Colon (tissue), 2 donors: Measurements from ENCODE around the gene MRPL1.
"Not testable (repeated sequence)": the region's sequence is repeated elsewhere in the genome, so short reads cannot be mapped to it uniquely, and the experiment has no call there.

Source experiments
- FAIRE-seq: peaks from 2 replicates; lab custom pipeline; 2012; peaks lifted over from hg19 to GRCh38; lab: Jason Lieb, UNC
- donor health status: control.
- donor health status: control.

Gene MRPL1

DNA sequence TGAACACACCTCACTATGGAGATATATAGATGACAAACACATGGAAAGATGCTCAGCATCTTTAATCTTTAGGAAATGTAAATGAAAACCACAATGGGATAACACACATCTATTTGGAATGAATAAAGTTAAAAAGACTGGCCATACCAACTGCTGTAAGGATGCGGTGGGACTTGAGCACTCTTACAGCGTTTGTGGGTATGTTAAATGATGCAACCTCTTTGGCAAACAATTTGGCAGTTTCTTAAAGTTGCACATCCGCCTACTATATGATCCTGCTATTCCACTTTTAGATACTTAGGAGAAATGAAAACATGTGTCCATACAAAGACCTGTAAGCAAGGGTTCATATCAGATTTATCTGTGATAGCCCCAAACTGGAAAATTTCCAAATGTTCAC lies 50.7 kb downstream of the MRPL1 start:
- FAIRE-seq = no peak

DNA sequence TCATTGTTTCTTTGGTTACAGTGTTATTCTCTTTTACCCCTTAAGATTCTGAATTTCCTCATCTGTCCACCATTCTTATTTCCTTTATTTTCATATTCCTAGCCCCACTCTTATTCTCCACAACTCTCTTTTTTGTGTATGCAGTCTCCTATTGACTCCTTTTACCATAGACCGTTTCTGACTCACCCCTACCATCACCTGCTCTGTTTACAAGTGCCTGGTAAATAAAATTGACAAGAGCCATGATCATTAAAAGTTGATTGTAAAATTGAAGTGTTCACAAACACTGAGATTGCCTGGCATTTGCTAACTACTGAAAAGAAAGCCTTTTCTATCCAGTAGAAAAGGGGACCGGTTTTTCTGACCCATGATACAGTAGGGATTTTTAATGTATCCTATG lies 54.4 kb downstream of the MRPL1 start:
- FAIRE-seq = no peak

DNA sequence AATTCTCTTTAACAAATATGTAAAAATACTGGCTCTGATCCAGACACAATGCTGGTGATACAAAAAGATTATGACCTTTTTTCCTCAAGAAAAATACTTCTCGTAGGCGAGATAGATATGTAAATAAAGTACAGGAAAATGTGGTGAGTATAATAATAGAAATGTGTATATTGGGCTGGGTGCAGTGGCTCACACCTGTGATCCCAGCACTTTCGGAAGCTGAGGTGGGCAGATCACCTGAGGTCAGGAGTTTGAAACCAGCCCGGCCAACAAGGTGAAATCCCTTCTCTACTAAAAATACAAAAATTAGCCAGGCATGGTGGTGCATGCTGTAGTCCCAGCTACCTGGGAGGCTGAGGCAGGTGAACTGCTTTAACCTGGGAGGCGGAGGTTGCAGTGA lies 55.0 kb downstream of the MRPL1 start:
- FAIRE-seq = no peak

DNA sequence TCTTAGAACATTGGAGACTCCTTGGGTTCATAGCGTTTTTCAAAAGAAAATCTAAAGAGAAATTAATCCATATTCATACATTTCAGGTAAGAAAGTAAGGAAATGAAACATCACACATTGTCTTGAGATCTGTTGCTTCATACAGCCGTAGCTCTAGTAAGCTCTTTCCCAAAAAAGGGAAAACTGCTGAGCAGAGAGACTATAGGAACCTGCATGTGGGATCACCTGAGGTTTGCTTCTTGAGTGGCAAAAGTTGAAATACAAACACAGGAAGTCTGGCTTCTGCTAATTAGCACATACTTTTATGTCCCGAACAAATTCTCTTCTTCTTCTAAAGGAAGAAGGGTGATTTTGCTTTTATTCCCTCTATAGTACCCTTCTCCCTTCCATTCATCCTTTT lies 57.7 kb downstream of the MRPL1 start:
- FAIRE-seq = no peak

DNA sequence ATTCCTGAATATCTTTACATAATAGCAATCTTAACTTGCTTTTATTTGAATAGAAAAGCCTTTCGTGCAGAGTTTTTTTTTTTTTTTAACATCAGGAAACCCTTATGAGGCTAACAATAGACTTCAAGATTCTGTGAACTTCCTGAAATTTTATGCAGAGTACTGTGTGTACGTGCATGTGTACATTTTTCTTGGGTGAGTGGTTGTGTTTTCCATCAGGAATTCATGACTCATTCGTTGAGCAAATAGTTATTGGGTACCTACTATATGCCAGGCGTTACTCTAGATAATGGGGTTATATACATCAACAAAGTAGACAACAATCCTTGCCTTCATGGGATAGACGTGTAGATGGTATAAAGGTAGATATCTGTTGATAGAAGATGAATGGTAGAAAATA lies 59.1 kb downstream of the MRPL1 start:
- no peak for FAIRE-seq

DNA sequence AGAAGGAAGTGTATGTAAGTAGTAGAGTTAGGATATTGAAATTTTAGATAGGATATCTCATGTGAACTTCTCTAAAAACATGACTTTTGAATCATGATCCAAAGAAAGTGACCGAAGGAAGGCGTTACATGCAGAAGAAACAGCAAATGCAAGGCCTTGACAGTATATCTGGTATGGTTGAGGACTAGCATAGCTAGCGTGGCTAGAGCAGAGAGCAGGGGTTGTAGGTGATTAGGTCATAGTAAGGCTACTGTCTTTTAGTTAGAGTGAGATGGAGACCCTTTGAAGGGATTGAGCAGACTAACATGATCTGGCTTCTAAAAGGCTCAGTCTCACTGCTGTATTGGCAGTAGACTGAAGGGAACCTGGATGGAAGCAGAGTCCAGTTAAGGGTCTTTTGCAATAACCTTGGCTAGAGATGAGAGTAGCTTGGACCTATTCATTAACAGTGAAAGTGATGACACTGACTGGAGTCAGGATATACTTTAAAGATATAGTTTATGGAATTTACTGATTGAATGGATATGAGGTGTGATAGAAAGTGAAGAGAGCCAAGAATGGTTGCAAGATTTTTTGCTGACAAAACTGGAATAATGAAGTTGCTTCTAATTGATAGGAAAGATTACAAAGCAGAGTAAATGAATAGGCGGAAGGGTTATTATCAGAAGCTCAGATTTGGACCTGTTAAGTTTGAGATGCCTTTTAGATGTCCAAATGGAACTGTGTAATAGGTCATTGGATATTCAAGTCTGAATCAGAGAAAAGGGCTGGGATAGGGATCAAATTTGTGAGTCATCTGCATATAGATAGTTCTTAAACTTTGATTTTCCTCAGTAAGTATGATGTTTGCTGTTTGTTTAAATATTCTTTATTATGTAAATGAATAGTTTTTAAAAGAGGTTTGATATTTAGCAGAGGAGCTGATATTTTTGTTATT lies 59.8 kb downstream of the MRPL1 start:
- no peak for FAIRE-seq

DNA sequence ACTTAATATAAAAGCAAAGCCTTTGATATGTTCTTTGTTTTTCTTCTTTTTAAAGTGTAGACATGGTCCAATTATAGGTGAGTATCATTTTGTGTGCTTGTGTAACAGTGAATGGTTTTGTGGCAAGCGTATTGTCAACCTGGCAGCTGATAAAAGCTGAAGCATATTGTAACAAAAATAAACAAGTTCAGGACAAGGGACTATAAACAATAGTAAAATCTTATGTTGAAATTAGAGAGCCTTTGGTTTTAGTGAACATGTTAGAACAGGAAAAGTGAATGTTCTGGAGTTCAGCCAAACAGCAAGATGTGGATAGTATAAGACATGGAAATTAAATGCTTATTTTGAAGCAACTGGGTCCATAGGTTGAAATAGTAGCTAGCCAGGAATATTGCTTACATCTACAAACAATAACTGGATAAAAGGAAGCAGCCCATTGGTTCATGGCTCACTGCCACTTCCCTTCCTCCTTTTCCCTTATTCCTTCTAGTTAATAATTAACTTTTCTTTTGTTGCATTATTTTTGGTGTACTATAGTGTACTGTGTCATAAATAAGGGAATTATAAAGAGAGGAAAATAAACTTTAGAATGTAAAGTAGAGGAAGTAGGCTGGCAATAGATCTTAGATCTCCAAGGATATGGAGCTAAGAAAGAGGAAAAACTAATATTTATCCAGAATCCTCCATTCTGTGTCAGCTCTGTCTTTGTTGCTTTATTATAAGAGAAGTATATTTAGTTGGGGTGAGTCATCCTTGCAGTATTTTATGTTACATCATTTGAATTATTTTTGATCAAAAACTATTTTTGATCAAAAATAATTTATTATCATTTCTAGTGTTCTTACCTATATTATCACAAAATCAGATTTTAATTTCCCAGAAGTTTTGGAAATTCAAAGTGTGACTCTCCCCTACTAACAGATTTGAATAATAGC lies 65.6 kb downstream of the MRPL1 start:
- FAIRE-seq = peak; percentile 21

DNA sequence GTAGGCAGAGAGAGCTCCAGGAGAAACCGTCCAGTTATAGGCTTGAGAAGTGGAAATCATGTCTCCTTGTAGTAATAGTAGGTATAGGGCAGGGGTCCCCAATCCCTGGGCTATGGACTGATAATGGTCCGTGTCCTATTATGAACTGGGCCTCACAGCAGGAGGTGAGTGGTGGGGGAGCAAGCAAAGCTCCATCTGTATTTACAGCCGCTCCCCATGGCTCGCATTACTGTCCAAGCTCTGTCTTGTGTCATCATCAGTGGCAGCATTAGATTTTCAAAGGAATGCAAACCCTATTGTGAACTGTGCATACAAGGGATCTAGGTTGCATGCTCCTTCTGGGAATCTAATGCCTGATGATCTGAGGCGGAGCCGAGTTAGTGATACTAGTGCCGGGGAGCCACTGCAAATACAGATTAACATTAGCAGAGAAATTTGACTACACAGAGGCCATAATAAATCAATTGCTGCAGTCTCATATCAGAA lies 67.6 kb downstream of the MRPL1 start:
- no peak for FAIRE-seq

DNA sequence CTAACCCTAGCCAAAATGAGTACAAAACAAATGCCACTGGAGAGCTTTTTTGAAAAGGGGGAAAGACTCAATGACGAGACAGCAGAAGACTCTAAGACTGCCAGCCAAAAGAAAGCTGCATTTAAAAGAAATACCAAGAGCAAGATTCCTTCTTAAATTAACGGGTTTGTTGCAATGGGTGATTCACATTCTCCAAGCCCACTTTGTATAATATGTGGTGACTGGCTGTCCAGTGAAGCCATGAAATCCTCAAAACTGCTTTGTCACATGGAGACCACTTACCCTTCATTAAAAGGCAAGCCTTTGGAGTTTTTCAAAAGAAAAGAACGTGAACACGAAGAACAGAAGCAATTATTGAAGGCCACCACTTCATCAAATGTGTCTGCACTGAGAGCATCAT lies 68.2 kb downstream of the MRPL1 start:
- no peak for FAIRE-seq

DNA sequence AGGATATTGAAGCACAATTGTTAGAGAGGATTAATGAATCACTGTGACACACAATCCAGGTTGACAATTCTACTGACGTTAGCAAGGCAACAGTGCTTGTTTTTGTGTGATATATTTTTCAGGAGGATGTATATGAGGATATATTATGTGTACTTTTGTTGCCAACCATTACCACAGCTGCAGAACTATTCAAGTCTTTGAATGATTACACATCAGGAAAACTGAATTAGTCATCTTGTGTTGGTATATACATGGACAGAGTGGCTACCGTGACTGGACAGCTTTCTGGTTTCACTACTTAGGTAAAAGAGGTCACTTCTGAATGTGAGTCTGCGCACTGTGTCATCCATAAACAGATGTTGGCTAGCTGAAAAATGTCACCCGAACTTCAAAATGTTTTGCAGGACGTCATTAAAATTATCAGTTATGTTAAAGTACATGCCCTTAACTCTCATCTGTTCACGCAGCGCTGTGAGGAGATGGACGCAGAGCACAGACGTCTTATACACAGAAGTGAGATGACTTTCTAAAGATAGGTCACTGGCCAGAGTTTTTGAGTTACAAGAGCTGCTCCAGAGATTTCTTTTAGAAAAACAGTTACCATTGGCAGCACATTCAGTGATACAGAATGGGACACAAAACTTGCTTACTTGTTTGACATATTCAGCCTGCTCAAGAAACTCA lies 69.0 kb downstream of the MRPL1 start:
- FAIRE-seq = no peak

DNA sequence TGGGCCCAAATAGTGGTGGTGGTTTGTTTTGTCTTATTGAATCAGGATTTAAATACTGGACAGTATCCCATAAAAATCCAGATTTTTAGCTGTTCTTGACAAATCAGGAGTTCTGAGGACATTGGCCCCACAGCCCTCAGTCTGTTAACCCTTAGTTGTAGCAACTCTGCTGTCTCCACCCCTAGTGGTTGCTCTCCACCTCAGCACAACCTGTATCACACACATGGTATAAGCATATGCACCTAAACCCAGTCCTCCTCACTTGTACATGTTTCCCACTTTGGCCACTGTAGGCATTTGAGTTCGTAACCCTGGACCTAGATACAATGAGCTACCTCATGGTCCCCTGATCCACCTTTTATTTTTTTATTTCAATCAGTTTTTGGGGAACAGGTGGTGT lies 75.9 kb downstream of the MRPL1 start:
- no peak for FAIRE-seq

DNA sequence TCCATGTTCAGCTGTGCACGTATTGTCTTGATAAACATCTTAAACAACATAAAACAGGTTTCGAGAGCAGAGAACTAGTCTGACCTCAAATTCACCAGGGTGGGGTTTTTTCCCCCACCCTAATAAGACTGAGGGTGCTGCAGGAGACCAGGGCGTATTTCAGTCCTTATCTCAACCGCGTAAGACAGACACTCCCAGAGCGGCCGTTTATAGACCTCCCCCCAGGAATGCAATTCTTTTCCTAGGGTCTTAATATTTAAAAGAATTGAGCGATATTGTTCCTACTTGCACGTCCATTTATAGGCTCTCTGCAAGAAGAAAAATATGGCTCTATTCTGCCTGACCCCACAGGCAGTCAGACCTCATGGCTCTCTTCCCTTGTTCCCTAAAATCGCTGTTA lies 83.3 kb downstream of the MRPL1 start:
- FAIRE-seq = not testable (repeated sequence)

DNA sequence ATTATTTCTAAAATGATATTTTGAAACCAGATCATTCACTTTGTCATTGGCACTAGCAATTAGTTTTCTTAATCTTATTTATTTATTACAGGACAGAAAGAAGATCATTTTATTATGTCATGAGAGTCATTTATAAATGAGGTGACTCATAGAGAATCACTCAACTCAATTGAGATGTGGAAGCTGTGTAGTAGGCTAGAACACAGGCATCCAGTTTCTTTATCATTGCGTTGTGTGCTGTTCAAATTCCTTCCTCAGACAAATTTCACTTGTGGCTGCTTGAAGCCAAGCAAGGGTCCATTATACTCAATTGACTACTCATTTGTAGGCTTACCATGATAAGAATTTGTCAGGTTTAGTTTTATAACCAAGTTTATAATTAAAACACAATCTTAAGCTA lies 87.6 kb downstream of the MRPL1 start:
- no peak for FAIRE-seq

DNA sequence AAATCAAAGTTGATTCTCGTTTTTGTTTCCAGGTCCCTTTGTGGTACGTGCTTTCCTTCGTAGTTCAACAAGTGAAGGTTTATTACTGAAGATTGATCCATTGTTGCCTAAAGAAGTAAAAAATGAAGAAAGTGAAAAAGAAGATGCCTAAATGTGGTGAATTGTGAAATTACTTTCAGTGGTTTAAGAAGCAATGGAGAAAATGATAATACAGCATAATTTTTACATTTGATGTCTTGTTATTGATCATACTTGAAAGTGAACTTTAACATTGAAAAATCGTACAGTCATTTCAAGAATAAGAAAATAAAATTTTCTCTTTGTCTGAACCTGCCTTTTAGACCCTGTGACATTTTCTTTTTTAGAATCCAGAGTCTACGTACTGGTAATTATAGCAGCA lies 89.8 kb downstream of the MRPL1 start:
- no peak for FAIRE-seq

DNA sequence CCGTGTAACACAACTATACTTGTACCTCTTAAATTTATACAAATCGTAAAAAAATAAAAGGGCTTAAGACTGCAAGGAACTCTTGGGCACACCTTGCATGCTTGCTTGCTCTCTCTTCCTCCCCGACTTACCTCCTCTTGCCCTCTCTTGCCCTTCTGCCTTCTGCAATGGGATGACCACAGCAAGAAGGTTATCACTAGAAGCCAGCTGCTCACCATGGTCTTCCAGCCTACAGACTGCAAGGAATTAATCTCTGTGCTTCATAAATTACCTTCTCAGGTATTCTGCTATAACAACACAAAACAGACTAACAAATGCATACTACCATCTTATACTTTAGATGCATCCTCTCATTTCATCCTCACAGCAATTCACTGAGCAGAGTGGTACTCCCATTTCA lies 92.1 kb downstream of the MRPL1 start:
- no peak for FAIRE-seq

DNA sequence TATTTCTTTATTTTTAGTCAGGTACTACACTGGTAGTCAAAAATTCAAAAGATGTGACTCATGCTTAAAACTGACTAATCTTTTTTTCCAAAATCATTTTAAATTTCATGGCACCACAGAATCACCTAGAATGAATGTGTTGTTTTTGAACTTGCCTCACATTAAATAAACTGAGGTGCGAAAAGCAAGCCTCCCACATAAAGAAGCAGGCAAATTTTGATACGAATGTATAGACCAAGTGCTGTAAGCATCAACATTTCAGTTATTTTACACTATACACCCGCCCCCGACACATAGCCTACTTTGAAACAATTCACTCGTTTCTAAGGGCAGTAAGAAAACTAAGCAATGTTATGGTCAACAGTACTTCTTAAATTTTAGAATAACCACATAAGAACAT lies 94.3 kb downstream of the MRPL1 start:
- FAIRE-seq = no peak

DNA sequence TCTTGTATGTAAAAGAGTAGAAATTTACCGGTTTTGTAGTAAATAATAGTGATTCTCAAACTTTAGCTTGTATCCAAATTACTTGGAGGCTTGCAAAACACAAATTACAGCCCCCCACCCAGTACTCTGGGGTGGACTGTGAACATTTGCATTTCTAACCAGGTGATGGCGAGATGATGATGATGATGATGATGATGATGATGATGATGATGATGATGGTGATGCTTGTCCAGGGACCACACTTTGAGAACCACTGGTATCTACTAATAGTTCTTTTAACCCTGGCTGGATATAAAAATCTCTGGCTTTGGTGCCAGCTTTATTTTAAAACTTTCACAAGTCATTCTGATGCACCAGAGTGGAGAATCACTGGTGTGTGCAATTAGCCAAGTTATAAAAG lies 96.3 kb downstream of the MRPL1 start:
- no peak for FAIRE-seq

DNA sequence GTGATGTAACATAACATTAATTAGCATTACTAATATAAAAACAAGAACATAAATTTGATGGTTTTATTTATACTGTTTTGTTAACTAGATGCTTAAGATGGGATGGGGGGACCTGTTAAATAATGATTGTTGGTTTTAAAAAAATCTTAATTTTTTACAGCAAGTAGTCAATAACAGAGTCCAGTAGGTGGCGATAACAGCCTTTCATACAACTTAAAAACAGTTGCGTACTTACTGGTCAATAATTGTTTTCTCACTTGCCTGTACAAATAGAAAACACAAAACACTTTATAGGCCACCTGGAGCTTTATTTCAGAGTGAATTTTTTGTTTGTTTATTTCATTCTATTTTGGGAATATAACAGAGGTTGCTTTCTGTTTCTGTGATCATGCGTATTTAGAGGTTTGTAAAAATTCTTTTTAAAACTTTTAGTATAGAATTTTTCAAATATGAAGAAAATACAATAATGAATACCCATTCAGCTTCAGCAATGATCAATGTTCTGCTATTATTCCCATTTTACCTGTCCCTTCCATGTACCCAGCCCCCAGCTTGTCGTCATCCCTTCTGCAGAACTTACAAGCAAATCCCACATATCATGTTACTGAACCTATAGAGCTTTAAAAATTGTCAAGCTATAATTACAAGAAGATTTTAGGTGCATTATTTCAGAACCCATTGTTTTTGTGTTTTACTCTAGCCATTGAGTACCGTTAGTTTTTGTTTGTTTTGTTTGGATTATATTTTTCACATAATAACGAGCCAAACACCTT lies 97.1 kb downstream of the MRPL1 start:
- peak; percentile 75 for FAIRE-seq

DNA sequence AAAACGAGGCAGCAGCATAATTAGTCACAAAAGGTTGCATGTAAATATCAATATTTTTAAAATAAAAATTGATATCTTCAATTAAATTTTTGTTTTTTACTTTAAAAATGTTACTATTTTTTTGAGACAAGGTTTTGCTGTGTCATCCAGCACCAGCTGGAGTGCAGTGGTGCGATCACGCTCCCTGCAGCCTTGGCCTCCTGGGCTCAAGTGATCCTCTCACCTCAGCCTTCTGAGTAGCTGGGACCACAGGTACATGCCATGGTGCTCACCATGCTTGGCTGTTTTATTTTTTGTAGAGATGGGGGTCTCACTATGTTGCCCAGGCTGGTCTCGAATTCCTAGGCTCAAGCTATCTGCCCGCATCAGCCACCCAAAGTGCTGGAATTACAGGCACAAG lies 97.7 kb downstream of the MRPL1 start:
- FAIRE-seq = no peak

DNA sequence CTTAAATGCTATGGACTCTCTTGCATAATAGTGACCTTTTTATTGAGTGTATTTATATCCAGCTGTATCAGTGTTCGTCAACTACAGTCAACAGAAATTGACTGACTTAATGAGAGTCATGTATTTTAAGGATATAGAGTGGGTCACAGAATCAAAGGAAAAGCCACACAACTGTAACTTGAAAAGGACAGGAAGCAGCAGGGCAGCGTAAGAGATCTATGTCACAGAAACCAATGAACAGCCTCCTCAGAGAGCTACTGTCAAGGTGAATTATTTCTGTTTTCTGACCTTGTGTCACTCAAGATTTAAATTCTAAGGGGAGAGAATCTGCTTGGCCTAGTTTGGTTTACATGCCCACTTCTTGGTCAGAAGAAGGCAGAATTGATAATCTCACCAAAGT lies 100.4 kb downstream of the MRPL1 start:
- FAIRE-seq = no peak

DNA sequence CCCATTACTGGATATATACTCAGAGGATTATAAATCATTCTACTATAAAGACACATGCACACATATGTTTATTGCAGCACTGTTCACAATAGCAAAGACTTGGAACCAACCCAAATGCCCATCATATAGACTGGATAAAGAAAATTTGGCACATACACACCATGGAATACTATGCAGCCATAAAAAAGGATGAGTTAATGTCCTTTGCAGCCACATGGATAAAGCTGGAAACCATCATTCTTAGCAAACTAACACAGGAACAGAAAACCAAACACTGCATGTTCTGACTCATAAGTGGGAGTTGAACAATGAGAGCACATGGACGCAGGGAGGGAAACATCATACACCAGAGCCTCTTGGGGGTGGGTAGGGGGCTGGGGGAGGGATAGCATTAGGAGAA lies 111.0 kb downstream of the MRPL1 start:
- FAIRE-seq = not testable (repeated sequence)
